Activated CD4-positive, alpha-beta T cell treated with anti-CD3 and anti-CD28 coated beads for 36 hours (primary cell): Measurements from ENCODE around the gene PPDPF. TPM values are rescaled to one million over a fixed set of nuclear protein-coding genes. Genes with fewer than 3 reads are reported as not detected.

Experiments
- ATAC-seq: fragments of 200-7000 bp; cut with Tn5 transposase; one replicate; pipeline ENCODE4 v1.10.0; 2021; ENCODE audit warnings: mild to moderate bottlenecking, moderate library complexity
- CTCF ChIA-PET: fragments of 350-600 bp; sonication (Branson Sonifier 250); formaldehyde crosslinking; loops from one replicate; lab custom pipeline; 2021; ENCODE audit warnings: antibody characterized with exemption; lab: Charles Lee
- POLR2A ChIA-PET: fragments of 350-600 bp; sonication (Branson Sonifier 250); formaldehyde crosslinking; loops from one replicate; lab custom pipeline; 2021; ENCODE audit warnings: antibody characterized with exemption, inconsistent platforms; lab: Charles Lee
- DNase-seq: peaks from one replicate; pipeline ENCODE4 v3.0.0-alpha.2; 2020
- H3K27ac Mint-ChIP-seq: one replicate; pipeline ENCODE4 v1.8.0; 2021; ENCODE audit warnings: mixed read lengths
- H3K27me3 Mint-ChIP-seq: one replicate; pipeline ENCODE4 v1.8.0; 2021; ENCODE audit warnings: mixed read lengths
- H3K36me3 Mint-ChIP-seq: one replicate; pipeline ENCODE4 v1.8.0; 2021; ENCODE audit warnings: low read depth, mixed read lengths
- H3K4me1 Mint-ChIP-seq: one replicate; pipeline ENCODE4 v1.8.0; 2021; ENCODE audit warnings: mixed read lengths
- H3K4me3 Mint-ChIP-seq: one replicate; pipeline ENCODE4 v1.8.0; 2021; ENCODE audit warnings: mild to moderate bottlenecking, moderate library complexity, mixed read lengths
- H3K9me3 Mint-ChIP-seq: one replicate; pipeline ENCODE4 v1.8.0; 2021; ENCODE audit warnings: low read depth, mixed read lengths
- intact Hi-C, 2 experiments: fragments of 100-400 bp; cut with DNase I in 1 of 2; cut with micrococcal nuclease in 1 of 2; formaldehyde crosslinking; loops; one replicate each; pipeline versions ENCODE4 v1.14.2 to v1.15.1; 2022 to 2024; cut with DNase I, micrococcal nuclease
- total RNA-seq, 2 experiments: library from RNA; stranded (reverse); gene quantifications; one replicate each; pipeline ENCODE4 v1.2.3, GENCODE V29; 2021

PPDPF gene
- total RNA-seq, 2 experiments from 2014 or later, result 119 to 133 TPM

DNA sequence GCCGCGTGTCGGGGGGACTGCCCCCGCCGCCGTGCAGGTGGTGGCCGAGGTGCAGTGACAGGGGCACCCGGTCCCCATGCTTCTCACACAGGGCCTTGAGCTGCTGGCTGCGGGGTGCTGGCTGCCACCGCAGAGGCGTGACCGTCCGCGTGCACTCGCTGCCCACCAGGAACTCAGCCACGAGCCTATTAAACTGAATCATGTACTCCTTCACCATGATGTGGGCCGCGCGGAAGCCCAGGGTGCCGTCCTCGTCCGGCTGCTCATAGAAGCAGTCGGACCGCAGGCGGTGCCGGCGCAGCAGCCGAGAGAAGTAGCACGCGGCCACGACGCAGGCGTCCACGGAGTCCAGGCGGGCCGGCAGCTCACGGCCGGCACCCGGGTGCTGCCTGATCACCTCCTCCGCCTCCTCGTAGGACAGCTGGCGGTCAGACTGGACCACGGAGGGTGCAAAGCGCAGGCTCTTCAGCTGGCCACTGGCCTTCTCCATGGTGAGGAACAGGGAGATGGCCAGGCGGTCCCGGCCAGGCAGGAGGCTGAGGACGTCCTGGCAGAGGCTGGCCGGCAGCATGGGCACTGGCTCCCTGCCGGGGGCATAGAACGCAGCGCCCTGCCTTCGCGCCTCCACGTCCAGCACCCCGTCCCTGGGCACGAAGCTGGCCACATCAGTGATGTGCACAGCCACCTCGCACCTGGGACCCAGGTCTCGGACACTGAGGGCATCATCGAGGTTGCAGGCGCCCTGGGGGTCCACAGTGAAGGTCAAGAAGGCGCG, 43.7 kb downstream of the PPDPF start:
- Mint-ChIP-seq H3K36me3 (peaks cover 3% of the 10 kb centered on the region), H3K4me1 (peaks cover 20% of the 10 kb centered on the region), H3K27me3 (no peaks in the 10 kb centered on the region), H3K27ac (no peak overlapping the region), H3K9me3 (no peaks in the 10 kb centered on the region), H3K4me3 (no peak overlapping the region)
- DNase-seq, result no peak
- CTCF ChIA-PET, result interaction anchor here (0.7 to 0.9 kb wide), 2 partner anchors 63 to 74 kb away, joined by 3 read pairs; no protein-coding TSS in a partner anchor
- POLR2A ChIA-PET, result no interaction called here
- ATAC-seq, result no peak
- intact Hi-C loops, result no loop called here

DNA sequence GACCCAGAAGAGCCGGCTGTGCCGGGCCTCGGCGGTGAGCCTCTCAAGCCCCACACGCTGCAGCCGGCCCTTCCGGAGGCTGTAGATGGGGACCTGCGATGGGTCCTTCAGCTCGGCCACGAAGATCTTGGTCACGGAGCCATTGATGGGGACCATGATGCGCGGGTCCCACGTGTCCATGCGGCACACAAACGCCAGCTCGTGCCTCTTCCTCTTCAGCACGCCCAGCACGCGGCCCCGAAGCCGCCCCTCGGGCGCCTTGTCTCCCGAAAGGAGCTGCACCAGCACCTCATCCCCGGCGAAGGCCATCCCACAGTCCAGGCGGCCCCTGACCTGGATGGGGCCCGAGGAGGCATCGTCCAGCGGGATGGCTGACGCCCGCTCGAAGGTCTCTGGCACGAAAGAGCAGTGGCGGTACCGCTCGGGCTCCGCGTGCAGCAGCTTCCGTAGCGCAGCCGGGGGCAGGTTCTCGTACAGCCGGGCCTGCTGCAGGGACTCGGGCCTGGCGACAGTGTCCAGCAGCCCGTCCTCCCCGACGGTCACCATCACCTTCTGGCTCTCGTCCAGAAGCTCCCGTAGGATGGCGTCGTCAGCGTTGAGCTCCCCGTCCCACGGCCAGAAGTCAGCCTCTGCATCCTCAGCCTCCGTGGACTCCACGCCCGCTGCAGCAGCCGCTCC, 44.6 kb downstream of the PPDPF start:
- Mint-ChIP-seq H3K36me3 (peaks cover 3% of the 10 kb centered on the region), H3K9me3 (no peaks in the 10 kb centered on the region), H3K27me3 (no peaks in the 10 kb centered on the region), H3K4me1 (peaks cover 22% of the 10 kb centered on the region), H3K4me3 (no peak overlapping the region), H3K27ac (no peak overlapping the region)
- ChIA-PET POLR2A (interaction anchor here (0.8 kb wide), 1 partner anchor 62 kb away, joined by 3 read pairs; the partner anchor contains the start of gene GMEB2), CTCF (interaction anchor here (0.7 kb wide), 1 partner anchor 62 kb away, joined by 3 read pairs; no protein-coding TSS in a partner anchor)
- ATAC-seq (no peak), DNase-seq (no peak)
- intact Hi-C loops, result no loop called here

DNA sequence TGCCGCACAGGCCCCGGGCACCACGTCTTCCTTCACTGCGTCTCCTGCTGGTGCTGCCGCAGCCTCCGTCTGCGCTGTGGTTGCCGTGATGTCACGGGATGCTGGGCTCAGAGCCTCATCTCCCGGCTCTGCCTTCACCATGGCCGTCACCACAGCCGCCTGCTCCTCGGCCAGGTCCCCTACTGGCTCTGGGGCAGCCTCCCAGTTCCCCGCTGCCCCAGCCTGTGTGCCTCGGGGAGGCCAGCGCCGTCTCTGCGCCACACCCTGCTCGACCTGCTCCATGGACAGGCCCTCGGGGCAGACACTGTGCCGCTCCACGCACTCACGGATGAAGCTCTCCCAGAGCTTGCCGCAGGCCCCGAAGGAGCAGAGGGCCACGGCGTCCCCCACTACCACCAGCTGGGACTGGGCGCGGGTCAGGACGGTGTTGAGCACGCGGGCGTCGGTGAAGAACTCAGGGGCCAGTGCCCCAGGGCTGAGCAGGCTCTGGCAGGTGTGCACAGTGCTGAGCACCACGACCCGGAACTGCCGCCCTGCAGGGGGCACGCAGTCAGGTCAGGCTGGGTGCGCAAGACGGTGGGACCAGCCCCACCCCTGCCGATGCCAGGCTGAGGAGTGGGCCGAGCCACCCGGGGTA, 45.3 kb downstream of the PPDPF start:
- intact Hi-C loops, result no loop called here
- Mint-ChIP-seq H3K4me1 (peaks cover 22% of the 10 kb centered on the region), H3K9me3 (no peaks in the 10 kb centered on the region), H3K27me3 (no peaks in the 10 kb centered on the region), H3K4me3 (no peak overlapping the region), H3K36me3 (no peaks in the 10 kb centered on the region), H3K27ac (no peak overlapping the region)
- ChIA-PET POLR2A (interaction anchor here (0.8 kb wide), 1 partner anchor 61 kb away, joined by 3 read pairs; the partner anchor contains the start of gene GMEB2), CTCF (interaction anchor here (0.9 kb wide), 1 partner anchor 128 kb away, joined by 5 read pairs; no protein-coding TSS in a partner anchor)
- ATAC-seq (no peak), DNase-seq (no peak)

DNA sequence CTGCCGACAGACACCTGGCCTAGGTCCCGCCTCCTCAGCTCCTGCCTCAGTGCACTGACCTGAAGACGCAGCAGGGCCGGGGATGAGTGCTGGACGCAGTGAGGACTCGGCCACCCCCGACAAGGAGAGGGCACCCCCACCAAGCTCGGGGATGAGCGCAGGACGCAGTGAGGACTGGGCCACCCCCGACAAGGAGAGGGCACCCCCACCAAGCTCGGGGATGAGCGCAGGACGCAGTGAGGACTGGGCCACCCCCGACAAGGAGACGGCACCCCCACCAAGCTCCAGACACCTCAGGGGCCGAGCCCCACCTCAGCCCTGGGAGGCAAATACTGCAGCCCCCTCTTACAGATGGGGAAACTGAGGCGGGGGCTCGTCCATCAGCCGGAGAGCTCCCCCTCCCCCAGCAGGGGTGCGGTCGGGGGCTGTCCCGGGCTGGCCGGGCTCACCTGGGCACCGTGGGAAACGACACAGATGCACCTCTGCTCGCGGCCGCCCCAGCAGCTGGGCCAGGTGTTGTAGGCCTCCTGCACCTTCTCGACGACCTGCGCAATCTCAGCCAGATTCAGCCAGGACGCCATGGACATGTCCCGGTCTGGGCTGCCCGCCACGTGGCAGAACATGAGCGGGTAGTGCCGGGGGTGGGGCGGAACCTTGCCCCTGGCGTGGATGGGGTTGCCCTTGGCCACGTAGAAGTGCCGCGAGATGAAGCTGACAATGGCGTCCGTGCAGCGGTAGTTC, 46.0 kb downstream of the PPDPF start:
- ChIA-PET POLR2A (no interaction called here), CTCF (interaction anchor here (0.9 to 1.0 kb wide), 2 partner anchors 28 to 129 kb away, joined by 4 to 5 read pairs; no protein-coding TSS in a partner anchor)
- intact Hi-C loops, result no loop called here
- Mint-ChIP-seq H3K9me3 (no peaks in the 10 kb centered on the region), H3K27ac (no peak overlapping the region), H3K4me3 (no peak overlapping the region), H3K36me3 (no peaks in the 10 kb centered on the region), H3K4me1 (peaks cover 22% of the 10 kb centered on the region), H3K27me3 (no peaks in the 10 kb centered on the region)
- ATAC-seq (no peak), DNase-seq (no peak)

DNA sequence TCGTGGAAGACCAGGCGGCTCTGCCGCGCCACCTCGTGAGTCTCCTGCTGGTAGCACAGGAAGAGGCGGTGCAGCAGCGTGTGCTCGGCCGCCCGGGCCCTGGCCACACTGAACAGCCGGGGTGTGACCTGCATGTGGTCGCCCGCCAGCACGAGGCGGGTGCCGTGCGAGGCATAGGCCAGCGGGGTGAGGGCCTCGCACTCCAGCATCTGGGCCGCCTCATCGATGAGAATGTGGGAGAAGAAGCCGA, 46.5 kb downstream of the PPDPF start:
- intact Hi-C loops, result no loop called here
- no peak for ATAC-seq
- Mint-ChIP-seq H3K4me3 (no peak overlapping the region), H3K27ac (no peak overlapping the region), H3K4me1 (peaks cover 22% of the 10 kb centered on the region), H3K36me3 (no peaks in the 10 kb centered on the region), H3K9me3 (no peaks in the 10 kb centered on the region), H3K27me3 (no peaks in the 10 kb centered on the region)
- DNase-seq, result no peak
- POLR2A ChIA-PET, result interaction anchor here (0.7 kb wide), 1 partner anchor 481 kb away, joined by 3 read pairs; no protein-coding TSS in a partner anchor
- CTCF ChIA-PET, result interaction anchor here (0.9 to 1.0 kb wide), 2 partner anchors 29 to 130 kb away, joined by 4 to 5 read pairs; no protein-coding TSS in a partner anchor

DNA sequence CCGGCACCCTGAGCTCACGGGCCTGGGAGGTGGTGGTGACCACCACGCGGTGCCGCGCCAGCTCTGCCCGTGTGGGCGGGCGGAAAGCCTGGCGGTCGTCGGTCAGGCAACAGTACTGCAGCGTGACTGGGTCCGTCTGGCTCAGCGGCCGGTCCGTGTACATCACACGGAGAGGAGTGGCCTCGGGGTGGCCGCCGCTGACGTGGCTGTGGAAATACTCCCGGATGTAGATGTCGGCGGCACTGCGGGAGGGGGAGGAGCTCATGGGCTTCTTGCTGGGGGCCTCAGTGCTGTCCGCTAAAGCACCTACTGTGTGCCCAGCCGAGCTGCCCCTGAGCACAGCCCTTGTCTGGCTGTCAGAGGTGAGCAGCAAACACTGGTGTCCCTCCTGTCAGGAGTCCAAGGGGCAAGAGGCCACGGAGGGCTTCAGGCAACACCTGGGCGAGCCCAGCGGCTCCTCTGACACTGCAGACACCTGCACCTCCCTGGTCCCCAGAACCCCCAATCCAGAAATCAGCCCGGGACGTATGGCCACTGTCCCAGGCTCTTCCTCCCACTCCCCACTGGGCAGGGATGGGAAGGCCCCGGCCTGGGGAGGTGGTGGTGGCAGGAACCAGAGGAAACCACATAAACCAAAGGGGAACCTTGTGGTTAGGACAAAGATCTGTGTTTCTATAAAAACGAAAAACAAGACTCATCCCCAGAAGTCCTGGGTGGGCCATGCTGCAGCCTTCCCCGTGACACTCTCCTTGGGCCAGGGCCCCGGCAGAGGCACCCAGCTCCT, 47.0 kb downstream of the PPDPF start:
- POLR2A ChIA-PET, result interaction anchor here (0.6 to 0.7 kb wide), 2 partner anchors 295 to 481 kb away, joined by 3 read pairs; partner anchors contain the start of gene ARFGAP1

DNA sequence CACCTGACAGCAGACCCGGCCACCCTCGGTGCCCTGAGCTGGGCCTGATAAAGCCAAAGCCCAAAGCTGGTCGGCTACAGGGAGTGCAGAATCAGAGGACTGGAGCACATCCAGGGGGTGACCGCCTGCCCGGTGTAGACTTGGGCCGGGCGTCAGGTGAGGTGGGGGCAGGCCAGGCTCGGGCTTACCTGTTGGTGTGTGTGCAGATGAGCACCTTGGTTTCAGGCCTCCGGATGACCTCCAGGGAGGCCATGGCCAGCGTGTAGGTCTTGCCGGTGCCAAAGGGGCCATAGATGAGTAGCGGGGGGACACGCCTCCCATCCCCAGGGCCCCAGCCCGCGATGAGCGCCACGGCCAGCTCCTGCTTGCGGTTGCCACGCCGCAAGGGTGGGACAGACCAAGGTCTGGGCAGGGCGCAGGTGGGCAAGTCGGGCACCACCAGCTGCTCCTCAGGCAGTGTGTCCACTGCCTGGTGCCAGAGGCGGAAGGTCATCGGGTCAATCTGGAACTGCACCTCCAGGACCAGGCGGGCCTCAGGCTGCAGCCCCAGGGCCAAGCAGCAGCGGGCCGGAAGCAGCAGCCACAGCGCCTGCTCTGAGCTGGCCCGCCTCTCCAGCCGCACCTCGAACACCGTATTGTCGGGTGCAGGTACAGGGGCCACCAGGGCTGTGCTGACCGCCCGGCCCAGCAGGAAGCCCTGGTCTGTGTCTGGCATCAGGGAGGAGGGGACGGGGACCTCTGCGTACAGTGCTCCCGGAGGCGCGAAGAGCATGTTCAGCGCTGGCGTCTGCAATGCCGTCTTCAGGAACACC, 47.8 kb downstream of the PPDPF start:
- ChIA-PET POLR2A (interaction anchor here (0.7 kb wide), 1 partner anchor 13 kb away, joined by 3 read pairs; no protein-coding TSS in a partner anchor), CTCF (interaction anchor here (0.6 to 1.5 kb wide), 3 partner anchors 13 to 441 kb away, joined by 3 to 6 read pairs (median 4); no protein-coding TSS in a partner anchor)
- Mint-ChIP-seq H3K36me3 (no peaks in the 10 kb centered on the region), H3K4me1 (peaks cover 22% of the 10 kb centered on the region), H3K9me3 (no peaks in the 10 kb centered on the region), H3K27me3 (no peaks in the 10 kb centered on the region), H3K4me3 (peak overlapping the region; percentile 1), H3K27ac (no peak overlapping the region)
- intact Hi-C loops, result no loop called here
- ATAC-seq (no peak), DNase-seq (no peak)

More for the DNA sequence above, 47.0 kb downstream of the PPDPF start:
- peak; percentile 76 for DNase-seq
- intact Hi-C loops, result no loop called here
- Mint-ChIP-seq H3K4me1 (peaks cover 22% of the 10 kb centered on the region), H3K27me3 (no peaks in the 10 kb centered on the region), H3K27ac (no peak overlapping the region), H3K9me3 (no peaks in the 10 kb centered on the region), H3K36me3 (no peaks in the 10 kb centered on the region), H3K4me3 (peak overlapping the region; percentile 1)
- CTCF ChIA-PET, result interaction anchor here (1.0 to 1.5 kb wide), 3 partner anchors 12 to 72 kb away, joined by 4 to 6 read pairs (median 4); no protein-coding TSS in a partner anchor
- peak; percentile 82 for ATAC-seq

DNA sequence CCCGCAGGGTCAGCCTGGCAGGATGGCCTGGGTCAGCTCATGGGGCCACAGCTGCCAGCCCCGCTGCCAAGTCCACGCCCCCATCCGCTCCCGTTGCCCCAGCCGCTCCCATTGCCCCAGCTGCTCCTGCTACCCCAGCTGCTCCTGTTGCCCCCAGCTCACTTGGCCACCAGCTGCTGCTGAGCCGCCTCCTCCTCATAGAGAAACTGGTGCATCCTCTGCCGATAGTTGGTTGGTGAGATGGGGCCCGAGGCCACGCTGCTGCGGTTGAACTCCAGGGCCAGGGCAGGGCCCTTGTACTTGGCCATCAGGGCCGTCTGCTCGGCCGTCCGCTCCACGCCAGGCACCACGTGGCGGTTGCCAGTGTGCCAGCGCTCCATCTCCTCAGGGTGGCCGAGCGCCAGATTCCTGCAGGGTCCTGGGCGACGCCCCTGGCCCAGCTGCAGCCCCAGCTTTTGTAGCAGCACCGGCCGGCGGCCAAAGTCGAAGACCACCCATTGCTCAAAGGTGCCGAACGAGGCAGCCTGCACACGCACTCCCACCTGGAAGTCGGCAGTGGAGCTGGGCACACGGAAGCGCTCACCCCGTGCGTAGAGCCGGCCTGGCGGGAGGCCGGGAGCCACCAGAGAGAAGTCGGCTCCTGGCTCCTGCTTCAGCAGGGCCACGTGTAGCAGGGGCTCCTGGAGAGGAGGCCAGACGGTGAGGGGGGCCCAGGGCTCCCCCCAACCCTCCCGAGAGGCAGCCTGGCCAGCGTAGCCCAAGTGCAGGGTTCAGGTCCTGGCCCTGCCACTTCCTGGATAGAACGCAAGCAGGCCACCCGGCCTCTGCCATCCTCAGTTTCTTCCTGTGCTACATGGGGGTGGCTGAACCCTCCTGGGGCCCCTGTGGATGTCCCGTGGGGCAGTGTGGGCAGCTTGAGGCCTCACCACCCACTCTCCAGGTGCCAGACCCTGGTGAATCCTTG, 48.7 kb downstream of the PPDPF start:
- CTCF ChIA-PET, result interaction anchor here (0.6 to 1.5 kb wide), 3 partner anchors 73 to 442 kb away, joined by 3 to 4 read pairs (median 4); no protein-coding TSS in a partner anchor
- H3K4me3 Mint-ChIP-seq, result no peak overlapping the region
- H3K36me3 Mint-ChIP-seq, result no peaks in the 10 kb centered on the region
- POLR2A ChIA-PET, result interaction anchor here (0.6 to 0.7 kb wide), 2 partner anchors 12 to 260 kb away, joined by 3 read pairs; no protein-coding TSS in a partner anchor
- H3K9me3 Mint-ChIP-seq, result no peaks in the 10 kb centered on the region
- H3K4me1 Mint-ChIP-seq, result peaks cover 22% of the 10 kb centered on the region
- DNase-seq (no peak), ATAC-seq (no peak)
- intact Hi-C loops, result no loop called here
- no peaks in the 10 kb centered on the region for H3K27me3 Mint-ChIP-seq
- H3K27ac Mint-ChIP-seq, result no peak overlapping the region
